ENCODE results near the gene CENPB.

The CENPB gene

DNA sequence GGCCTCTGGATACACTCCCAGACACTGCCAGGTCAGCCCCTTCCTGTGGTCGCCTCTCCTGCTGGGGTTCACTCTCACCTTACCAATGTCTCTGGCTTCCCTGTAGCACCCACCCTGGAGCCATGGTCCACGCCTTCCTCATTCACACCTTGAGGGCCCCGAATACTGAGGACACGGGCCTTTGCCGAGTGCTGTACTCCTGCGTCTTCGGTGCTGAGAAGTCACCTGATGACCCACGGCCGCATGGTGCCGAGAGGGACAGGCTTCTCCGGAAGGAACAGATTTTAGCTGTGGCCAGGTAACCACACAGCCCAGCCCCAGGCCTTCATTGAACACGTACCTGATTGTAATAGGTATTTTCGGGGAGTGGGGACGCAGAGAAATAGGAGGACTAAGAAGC lies 35.5 kb upstream of the CENPB start:
- TF ChIP-seq, protein P1, sequence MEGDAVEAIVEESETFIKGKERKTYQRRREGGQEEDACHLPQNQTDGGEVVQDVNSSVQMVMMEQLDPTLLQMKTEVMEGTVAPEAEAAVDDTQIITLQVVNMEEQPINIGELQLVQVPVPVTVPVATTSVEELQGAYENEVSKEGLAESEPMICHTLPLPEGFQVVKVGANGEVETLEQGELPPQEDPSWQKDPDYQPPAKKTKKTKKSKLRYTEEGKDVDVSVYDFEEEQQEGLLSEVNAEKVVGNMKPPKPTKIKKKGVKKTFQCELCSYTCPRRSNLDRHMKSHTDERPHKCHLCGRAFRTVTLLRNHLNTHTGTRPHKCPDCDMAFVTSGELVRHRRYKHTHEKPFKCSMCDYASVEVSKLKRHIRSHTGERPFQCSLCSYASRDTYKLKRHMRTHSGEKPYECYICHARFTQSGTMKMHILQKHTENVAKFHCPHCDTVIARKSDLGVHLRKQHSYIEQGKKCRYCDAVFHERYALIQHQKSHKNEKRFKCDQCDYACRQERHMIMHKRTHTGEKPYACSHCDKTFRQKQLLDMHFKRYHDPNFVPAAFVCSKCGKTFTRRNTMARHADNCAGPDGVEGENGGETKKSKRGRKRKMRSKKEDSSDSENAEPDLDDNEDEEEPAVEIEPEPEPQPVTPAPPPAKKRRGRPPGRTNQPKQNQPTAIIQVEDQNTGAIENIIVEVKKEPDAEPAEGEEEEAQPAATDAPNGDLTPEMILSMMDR (IDR thresholded peaks at IDR 0.05; ENCODE audit: borderline replicate concordance, control extremely low read depth, extremely low read depth, insufficient read depth, missing control alignments): no peak
- in situ Hi-C loops (cut with MboI; ENCODE audit: low sequenced_read_pairs, unreplicated experiment): no loop called here
- DNase-seq (ENCODE audit: low spot score): no peak

DNA sequence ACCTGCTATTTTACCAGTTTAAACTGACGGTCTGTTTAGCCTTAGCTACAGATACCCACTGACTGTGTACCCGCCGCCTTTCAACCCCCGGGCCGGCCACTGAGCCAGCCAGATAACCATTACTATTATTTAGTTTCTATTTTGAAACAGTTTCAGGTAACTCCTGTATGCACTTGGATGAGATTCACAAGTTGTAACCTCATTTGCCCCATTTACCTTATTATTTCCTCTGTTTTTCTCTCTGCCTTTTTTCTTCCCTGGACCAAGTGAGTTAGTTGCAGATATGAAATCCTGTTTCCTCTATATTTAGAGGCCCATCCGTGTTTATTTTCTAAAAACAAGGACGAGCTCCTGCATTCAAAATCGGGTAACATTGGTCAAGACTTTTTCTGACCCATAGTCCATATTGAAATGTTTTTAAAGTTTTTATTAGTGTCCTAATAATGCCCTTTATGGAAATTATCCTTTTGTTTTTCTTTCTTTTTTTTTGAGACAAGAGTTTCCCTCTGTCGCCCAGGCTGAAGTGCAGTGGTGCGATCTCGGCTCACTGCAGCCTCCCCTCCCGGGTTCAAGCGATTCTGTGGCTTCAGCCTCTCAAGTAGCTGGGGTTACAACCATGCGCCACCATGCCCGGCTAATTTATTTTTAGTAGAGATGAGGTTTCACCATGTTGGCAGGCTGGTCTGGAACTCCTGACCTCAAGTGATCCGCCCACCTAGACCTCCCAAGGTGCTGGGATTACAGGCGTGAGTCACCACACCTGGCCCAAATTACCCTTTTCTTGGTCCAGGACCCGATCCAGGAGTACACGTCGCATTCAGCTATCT lies 34.6 kb upstream of the CENPB start:
- DNase-seq (ENCODE audit: low spot score): no peak
- in situ Hi-C loops (cut with MboI; ENCODE audit: low sequenced_read_pairs, unreplicated experiment): no loop called here
- TF ChIP-seq, protein P1 (IDR thresholded peaks at IDR 0.05; ENCODE audit: borderline replicate concordance, control extremely low read depth, extremely low read depth, insufficient read depth, missing control alignments): no peak

DNA sequence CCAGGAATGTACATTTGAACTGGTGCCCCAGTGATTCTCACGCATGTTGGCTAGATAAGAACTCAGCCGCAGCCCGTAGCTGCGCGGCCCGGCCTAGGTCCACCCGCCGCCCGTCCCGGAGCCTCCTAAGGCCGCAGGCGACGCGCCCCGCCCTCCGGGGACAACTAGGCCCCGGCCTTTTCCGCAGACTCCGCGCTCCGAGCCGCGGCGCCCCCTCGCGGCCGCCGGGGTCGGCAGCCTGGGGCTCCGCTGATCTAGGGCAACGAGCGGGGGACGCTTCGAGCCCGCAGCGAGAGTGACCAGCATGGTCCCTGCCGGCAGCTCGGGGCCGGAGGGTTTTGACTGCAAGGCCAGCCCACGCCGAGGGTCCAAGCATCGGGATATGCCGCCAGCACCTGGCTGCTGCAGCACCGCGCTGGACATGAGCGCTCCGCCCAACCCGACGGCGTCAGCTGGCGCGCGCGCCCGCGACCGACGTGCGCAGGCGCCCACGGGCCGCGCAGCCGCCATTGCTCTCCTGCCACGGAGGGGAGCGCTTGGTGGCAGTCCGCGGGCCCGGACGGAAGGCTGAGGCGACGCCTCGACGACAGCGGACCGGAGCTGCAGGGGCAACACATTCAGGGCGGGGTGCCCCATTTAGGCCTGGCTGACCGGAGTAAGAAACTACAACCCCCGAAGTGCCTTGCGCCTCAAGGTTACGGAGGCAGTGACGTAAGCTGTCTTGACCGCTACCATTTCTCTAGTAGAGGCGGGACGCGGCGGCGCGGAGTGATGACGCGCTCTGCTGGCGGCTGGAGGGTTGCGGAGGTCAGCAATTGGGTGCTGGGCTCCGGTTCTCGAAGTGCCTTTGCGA lies 33.7 kb upstream of the CENPB start, which contains the start of gene AP5S1:
Gene AP5S1, plus strand, starts transcription at position 500 of the 853 bp plus-strand sequence. CDS start 1,571 bp downstream, outside the sequence.
- TF ChIP-seq, protein P1 (IDR thresholded peaks at IDR 0.05; ENCODE audit: borderline replicate concordance, control extremely low read depth, extremely low read depth, insufficient read depth, missing control alignments): peak; percentile 88
- peak; percentile 94 for DNase-seq (ENCODE audit: low spot score)
- in situ Hi-C loops (cut with MboI; ENCODE audit: low sequenced_read_pairs, unreplicated experiment): no loop called here

DNA sequence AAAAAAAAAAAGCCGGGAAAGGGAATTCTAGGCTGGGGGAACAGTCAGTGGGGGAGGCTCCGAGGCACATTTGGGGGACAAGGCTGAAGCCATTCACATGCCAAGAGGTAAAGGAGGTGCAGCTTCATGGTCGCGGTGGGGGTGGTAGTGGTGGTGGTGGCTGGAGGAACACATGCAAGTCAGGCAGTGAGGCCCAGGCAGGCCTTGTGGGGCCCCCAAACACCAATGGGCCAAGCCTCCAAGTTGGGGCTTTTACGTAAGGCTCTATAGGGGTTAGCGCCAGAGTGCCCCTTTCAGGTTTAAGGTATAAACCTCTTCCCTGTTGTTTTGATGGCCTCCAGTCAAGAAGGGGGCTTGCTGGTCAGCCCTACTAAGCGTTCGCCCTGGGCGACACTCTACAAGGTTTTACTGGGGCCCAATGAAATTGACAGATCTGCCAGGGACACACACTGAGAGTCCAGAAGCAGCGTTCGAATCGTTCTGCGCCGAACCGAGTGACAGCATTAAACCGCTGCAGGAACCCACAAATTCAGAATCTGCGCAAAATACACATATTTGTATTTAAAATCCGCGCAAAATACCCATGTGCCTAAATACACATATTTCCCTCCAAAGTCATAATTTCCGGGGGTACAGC lies 33.0 kb upstream of the CENPB start:
- no peak for DNase-seq (ENCODE audit: low spot score)
- TF ChIP-seq, protein P1 (IDR thresholded peaks at IDR 0.05; ENCODE audit: borderline replicate concordance, control extremely low read depth, extremely low read depth, insufficient read depth, missing control alignments): no peak
- in situ Hi-C loops (cut with MboI; ENCODE audit: low sequenced_read_pairs, unreplicated experiment): no loop called here

DNA sequence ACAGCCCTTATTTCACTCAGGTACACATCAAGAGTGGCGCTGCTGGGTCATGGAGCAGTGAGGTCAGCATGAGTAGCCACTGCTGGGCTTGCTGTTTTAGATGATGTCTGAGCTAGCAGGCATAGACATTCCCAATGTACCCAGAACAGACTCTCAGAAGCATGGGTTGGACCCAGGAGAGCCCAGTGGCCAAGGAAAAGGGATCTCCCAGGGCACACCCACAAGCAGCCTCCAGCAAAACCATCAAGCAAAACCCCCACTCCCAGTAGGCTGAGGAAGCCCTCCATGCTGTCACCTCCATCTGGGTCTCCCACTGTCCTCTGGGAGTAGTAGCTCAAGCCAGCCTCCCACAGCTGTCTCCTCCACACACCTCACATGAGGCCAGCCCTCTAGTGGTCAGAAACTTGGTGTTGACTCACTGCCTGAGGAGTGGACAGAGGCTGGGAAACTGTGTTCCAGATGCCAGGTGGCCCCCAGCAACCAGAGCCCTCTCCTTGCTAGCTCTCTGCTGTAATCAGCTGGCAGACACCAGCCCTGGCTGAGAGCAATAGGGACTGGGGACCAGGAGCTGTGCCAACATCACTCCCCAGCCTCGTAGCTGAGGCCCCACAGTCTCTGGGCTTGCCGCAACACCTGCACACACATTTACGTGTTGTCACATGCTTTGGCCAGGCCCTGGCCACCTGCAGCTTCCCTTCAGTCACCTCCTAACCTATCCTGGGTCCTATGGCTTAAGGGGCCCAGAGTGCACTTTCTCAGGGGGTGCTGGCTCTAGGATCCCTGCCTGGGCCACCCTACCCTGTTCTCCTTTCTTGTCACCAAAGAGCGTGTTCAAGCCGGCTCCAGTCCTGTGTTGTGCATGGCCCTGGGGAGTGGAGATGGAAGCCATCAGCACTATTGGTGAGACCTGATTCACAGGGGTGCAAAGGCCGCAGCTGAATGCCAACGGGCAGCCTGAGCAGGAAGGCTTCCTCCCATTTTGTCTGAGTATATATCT lies 31.9 kb upstream of the CENPB start:
- TF ChIP-seq, protein P1 (IDR thresholded peaks at IDR 0.05; ENCODE audit: borderline replicate concordance, control extremely low read depth, extremely low read depth, insufficient read depth, missing control alignments): peak; percentile 66
- peak; percentile 74 for DNase-seq (ENCODE audit: low spot score)
- in situ Hi-C loops (cut with MboI; ENCODE audit: low sequenced_read_pairs, unreplicated experiment): no loop called here

Data from GM13976 (cell line).